Measurements from ENCODE around the gene PKHD1.

Gene PKHD1

DNA sequence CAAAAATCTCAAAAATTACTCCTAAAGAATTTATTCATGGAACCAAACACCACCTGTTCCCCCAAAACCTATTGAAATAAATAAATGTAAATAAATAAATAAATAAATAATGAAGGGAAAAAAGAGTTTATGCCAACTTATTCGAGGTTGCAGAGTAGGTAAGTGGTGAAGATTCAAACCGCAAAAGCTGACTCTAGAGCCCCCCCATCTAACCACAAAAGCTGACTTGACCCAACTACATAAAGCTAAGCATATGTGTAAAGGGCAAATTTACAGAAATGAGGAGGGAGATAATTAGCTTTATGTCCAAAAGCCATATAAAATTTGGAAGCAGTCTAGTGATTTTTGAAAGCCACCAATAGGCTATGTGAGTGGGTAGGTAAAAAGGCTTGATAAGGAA is 486.9 kb downstream of the PKHD1 start:
- no peak for DNase-seq

- DNase-seq, result no peak
Observed at GRCh38 chr6:51598171-51598570, 489.2 kb downstream of the PKHD1 start.

DNA sequence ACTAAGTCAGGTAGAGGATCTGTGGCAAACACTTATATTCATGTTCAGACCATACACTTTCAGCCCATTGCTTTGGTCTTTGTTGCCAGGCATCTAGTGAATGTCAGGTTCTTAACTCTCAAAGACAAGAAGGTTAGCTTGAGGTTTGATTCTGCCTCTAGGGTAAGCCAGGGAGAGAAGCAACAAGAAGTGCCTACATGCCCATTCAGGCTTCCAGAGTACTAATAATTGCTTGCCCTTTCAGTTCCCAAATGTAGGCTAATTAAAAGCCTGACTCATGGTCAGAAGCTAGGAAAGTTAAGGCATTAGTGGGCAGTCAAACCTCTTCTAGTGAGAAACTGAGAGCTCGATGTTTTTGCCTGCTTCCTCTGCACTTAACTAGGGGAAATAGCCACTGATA is 492.4 kb downstream of the PKHD1 start:
- no peak for DNase-seq

DNA sequence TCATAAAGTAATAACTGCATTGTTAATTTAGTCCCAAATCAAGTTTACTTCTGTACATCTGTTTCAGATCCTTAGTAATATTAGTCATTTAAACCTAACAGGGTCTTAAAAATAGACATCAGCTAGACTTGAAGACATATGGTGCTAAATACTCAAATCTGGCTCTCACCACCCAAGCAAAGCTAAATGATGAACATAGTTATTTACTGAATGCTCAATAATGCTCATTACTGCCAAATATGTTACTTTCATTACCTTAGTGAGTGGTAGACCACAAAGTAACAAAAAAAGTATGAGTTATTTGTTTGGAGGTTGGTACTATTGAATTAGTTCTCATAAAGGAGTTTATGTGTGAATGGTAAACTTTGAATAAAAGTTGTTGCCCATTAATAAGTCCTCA is 502.1 kb downstream of the PKHD1 start:
- DNase-seq, result no peak

DNA sequence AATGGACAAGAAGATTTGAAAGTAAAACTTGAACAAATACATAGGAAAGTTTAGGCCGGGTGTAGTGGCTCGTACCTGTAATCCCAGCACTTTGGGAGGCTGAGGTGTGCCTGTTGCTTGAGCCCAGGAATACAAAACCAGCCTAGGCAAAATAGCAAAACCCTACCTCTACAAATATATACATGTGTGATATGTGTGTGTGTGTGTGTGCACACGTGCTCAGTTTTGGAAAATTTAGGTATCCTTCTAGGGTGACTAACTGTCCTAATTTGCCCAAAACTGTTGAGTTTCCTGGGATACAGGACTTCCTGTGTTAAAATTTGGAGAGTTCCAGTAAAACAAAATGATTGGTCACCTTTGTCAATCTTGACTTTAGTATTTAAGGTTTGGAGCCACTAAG is 503.2 kb downstream of the PKHD1 start:
- no peak for DNase-seq

GRCh38 chr6:51578994-51579393 is 508.4 kb downstream of the PKHD1 start:
- DNase-seq, result no peak

DNA sequence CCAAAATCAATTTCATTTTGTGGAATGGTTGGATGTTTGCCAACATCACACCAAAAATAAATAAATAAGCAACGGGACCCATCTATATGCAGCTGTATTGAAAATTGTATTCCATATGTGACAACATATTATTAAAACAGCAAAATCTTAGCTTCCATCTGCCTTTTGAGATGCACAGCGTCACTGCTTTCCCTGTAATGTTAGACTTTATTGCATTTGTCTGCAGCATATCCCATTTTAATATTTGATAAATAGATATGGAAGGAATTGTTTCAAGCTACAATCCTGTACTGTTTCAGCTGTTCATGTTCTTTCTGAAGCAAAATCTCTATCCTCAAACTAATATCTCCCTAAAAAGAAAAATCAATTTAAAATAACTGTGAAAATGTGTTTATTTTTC is 509.1 kb downstream of the PKHD1 start:
- DNase-seq, result no peak

GRCh38 chr6:51574040-51574439 is 513.4 kb downstream of the PKHD1 start:
- no peak for DNase-seq

DNA sequence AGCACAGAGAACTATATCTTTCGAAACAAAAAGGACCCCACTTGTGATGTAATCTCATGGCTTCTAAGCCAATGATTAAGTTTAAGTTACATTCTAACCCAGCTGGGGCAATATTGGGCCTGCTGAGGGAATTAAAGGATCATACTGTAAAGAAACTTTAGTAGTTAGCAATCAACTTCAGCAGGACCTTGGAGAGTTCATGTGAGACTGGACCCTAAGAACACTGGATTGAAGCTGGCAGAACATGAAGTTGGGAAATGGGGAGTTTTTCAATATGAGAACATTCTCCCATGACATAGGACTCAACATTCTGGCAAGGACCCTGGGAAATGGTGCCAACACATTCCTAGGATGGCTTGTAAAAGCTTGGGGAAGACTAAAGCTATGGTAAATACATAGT is 516.2 kb downstream of the PKHD1 start:
- no peak for DNase-seq

GRCh38 chr6:51570168-51570921 is 517.1 kb downstream of the PKHD1 start:
- no peak for DNase-seq

- no peak for DNase-seq
Observed at GRCh38 chr6:51569594-51569993, 517.8 kb downstream of the PKHD1 start.

DNA sequence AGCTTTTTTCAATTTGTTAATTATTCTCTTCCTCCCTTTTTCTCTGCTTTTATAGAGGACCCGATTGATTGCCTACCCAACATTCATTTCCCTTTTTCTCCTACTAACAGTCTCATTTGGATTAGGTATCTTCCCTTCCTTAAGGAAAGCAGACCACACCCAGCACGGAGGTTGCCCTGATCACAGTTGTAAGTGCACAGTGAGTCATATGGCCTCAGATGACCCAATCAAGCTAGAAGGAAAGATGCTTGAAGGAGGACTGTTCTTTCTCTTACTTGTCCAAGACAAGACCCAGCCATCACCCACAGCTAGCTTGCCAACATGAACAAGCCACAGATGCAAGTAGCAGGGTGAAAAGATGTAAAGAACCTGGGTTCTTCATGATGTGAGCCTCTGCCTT is 518.6 kb downstream of the PKHD1 start:
- DNase-seq, result no peak

DNA sequence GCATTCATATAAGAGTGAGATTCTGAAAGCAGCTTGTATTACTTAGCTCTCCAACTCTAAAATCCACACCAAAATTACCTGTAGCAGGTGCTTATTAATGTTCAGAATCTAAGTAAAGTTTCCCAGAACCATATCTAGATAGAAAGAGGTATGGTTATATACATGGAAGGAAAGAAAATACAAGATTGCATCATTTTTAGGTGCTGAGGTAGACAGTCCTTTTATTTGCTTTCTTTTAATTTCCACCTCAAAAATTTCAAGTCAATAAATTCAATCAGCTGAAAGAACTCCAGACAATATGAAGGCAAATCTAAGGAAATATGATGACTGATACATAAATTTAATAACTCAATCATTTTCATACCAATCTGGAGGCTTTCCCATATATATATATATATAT is 521.9 kb downstream of the PKHD1 start:
- no peak for DNase-seq
